ENCODE data around the gene CYSRT1.

- TF ChIP-seq POLR2A (IDR thresholded peaks at IDR 0.05): no peak
- TF ChIP-seq CTCF (IDR thresholded peaks at IDR 0.05 in 8 of 11, conservative IDR thresholded peaks at IDR 0.05 in 3 of 11): no peak
- TF ChIP-seq POLR2AphosphoS5 (IDR thresholded peaks at IDR 0.05): peak in 1 of 3 donors; percentile 45
Observed at GRCh38 chr9:137270929-137271695, 46.1 kb downstream of the CYSRT1 start.

Data from spleen (tissue), 7 donors.